Mucosa of stomach (tissue), 1 donor: Measurements from ENCODE around the gene ANTXR1.

ENCODE experiments used
- H3K27me3 ChIP-seq: one replicate; pipeline ENCODE4 v1.7.0; 2013; ENCODE audit warnings: mild to moderate bottlenecking, low read length; ENCODE audit not compliant: control insufficient read depth, insufficient read depth
- H3K36me3 ChIP-seq: one replicate; pipeline ENCODE4 v1.7.0; 2013; ENCODE audit warnings: low read length; ENCODE audit not compliant: control insufficient read depth, insufficient read depth
- H3K4me1 ChIP-seq: one replicate; pipeline ENCODE4 v1.7.0; 2013; ENCODE audit warnings: mild to moderate bottlenecking, low read length; ENCODE audit not compliant: control insufficient read depth, insufficient read depth
- H3K4me3 ChIP-seq: one replicate; pipeline ENCODE4 v1.7.0; 2013; ENCODE audit warnings: low read length
- H3K9ac ChIP-seq: one replicate; pipeline ENCODE4 v1.7.0; 2013; ENCODE audit warnings: mild to moderate bottlenecking, low read length, moderate library complexity
- H3K9me3 ChIP-seq: one replicate; pipeline ENCODE4 v1.7.0; 2013; ENCODE audit warnings: mild to moderate bottlenecking, low read length, moderate library complexity; ENCODE audit not compliant: control insufficient read depth
- donor health status: Pancreatic carcinoma.

ANTXR1 gene

GRCh38 chr2:69211048-69211447 is 198.1 kb downstream of the ANTXR1 start:
- H3K4me1 ChIP-seq, result peaks cover 7% of the 10 kb centered on the region
- H3K36me3 ChIP-seq, result no peaks in the 10 kb centered on the region
- H3K9ac ChIP-seq, result no peak overlapping the region
- no peaks in the 10 kb centered on the region for H3K9me3 ChIP-seq
- H3K27me3 ChIP-seq, result no peaks in the 10 kb centered on the region
- no peak overlapping the region for H3K4me3 ChIP-seq

DNA sequence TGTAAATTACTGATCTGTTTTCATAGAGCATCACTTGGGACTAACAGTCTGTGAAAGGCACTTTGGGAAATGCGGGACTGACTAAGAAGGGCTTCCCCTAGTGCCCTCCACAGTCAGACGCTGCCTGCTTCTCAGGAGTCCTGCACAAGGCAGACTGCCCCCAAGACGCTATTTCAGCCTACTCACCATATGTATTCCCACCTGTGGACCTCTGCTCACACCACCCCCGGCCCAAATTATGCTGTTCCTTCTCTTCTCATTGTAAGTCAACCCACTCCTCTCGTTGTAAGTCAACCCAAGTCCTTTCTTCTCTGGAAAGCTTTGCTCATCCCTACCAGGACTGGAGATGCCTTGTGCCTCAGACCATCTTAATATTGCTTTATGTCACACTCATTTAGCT is 198.7 kb downstream of the ANTXR1 start:
- Histone ChIP-seq H3K36me3 (no peaks in the 10 kb centered on the region), H3K9ac (no peak overlapping the region), H3K4me1 (peaks cover 7% of the 10 kb centered on the region), H3K4me3 (no peak overlapping the region), H3K27me3 (no peaks in the 10 kb centered on the region), H3K9me3 (no peaks in the 10 kb centered on the region)

GRCh38 chr2:69212238-69213028 is 199.5 kb downstream of the ANTXR1 start:
- Histone ChIP-seq H3K36me3 (no peaks in the 10 kb centered on the region), H3K9ac (no peak overlapping the region), H3K4me1 (peaks cover 7% of the 10 kb centered on the region), H3K4me3 (no peak overlapping the region), H3K9me3 (no peaks in the 10 kb centered on the region), H3K27me3 (no peaks in the 10 kb centered on the region)

DNA sequence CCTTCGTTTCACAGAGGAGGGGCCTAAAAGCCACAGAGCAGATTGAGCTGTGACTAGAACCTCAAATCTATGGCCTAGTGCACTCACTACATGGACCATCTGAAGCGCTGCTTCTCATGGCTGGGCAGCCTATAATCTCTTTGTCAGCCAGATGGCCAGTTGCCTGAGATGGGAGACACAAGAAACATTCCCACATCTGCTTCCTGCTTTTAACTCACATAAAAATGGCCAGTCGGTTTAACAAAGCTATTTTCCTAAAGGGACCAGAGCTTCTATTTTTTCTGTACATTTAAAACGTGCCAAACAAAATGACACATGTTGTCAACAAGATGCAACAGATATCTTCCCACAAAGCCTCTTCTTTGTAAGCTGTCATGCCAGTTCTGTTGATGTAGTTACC is 200.2 kb downstream of the ANTXR1 start:
- Histone ChIP-seq H3K9ac (no peak overlapping the region), H3K4me3 (no peak overlapping the region), H3K36me3 (no peaks in the 10 kb centered on the region), H3K9me3 (no peaks in the 10 kb centered on the region), H3K4me1 (peaks cover 7% of the 10 kb centered on the region), H3K27me3 (no peaks in the 10 kb centered on the region)

DNA sequence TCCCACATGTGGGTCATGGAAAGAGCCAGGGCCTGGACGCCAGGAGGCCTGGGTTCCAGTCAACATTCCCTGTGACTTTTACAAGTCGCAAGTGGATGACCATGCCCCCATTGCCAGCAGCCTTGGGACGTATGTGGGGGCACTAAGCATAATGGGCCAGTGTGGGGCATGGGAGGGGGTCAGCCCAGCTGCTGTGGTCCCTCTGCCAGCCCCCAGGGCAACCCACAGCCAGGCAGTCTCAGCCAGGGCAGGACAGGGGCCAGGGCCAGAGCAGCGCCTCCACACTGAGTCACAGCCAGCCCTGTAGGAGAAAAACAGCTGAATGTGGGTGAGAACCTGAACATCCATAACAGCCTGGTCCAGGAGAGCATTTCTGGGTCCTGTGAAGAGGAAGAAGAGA is 200.8 kb downstream of the ANTXR1 start:
- Histone ChIP-seq H3K4me3 (no peak overlapping the region), H3K9ac (no peak overlapping the region), H3K9me3 (no peaks in the 10 kb centered on the region), H3K4me1 (peaks cover 7% of the 10 kb centered on the region), H3K27me3 (no peaks in the 10 kb centered on the region), H3K36me3 (no peaks in the 10 kb centered on the region)

GRCh38 chr2:69214898-69215297 is 201.9 kb downstream of the ANTXR1 start:
- no peaks in the 10 kb centered on the region for H3K27me3 ChIP-seq
- no peak overlapping the region for H3K4me3 ChIP-seq
- H3K9me3 ChIP-seq, result no peaks in the 10 kb centered on the region
- H3K9ac ChIP-seq, result no peak overlapping the region
- peaks cover 7% of the 10 kb centered on the region for H3K4me1 ChIP-seq
- H3K36me3 ChIP-seq, result no peaks in the 10 kb centered on the region

DNA sequence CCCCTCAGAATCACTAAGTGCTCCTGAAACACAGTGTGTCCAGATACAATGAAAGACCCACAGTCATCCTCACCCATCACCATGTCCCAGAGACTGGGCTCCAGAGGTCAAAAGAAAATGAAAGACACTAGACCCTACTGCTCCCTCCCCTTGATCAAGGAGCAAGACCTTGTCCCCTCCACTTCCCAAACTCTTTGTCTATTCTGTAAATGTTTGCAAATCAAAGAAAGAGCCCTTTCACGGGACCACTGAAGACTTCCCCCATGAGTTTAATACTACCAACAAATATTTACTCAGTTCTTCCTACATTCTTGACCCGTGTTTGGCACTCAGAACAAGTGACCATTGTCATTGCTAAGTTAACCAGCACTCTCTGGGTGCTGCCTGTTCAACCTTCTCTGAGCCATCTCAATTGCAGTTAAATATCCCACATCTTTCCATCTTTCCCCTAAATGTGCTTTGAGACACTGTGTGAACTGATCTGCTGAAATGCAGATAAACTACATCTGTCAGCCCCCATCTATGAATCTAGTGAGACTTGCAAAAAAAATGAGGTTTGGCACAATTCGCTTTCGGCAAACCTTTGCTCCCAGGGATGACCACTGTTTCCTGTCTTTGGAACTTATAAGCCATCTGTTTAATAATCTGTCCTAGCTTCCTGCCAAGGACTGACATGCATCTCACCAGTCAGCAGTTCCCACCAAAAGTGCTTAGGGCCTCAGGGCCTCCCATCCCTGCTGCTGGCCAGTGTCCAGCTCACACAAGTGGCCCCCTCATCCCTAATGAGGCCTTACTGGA is 203.8 kb downstream of the ANTXR1 start:
- no peak overlapping the region for H3K4me3 ChIP-seq
- no peak overlapping the region for H3K9ac ChIP-seq
- no peaks in the 10 kb centered on the region for H3K36me3 ChIP-seq
- no peaks in the 10 kb centered on the region for H3K9me3 ChIP-seq
- no peaks in the 10 kb centered on the region for H3K27me3 ChIP-seq
- H3K4me1 ChIP-seq, result peaks cover 7% of the 10 kb centered on the region

DNA sequence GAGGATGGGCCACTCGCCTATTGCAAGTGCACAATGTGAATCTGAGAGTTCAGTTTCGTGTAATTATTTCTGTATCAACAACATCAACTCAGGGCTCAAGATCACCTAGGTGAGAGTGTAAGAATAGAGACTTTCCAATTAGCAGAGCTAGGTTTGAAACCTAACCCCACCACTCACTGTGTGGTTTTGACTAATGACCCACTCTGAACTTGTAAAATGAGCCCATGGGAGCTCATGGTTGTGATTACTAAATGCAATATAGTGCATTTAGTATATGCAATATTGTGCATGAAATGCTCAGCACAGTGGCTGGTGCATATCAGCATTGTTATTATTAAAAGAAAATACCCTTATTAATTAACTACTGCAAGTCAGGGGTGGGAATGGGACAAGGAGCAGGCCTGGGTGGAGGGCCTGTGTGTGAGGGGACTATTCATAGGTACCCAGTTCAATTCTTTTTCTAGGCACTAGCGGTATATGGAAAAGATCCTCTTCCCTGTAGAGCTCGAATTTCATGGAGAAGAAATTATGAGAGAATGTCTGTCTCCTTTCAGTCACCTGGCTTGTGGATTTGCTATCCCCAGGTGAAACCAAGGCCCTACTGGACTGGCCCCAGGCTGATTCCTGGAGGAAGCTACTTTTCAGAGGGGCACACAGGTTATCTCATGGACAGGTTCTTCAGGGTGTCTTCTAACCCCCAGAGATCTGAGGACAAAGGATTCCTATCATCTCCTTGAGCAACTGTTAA is 204.5 kb downstream of the ANTXR1 start:
- Histone ChIP-seq H3K9ac (no peak overlapping the region), H3K27me3 (no peaks in the 10 kb centered on the region), H3K4me3 (no peak overlapping the region), H3K4me1 (peaks cover 7% of the 10 kb centered on the region), H3K9me3 (no peaks in the 10 kb centered on the region), H3K36me3 (no peaks in the 10 kb centered on the region)

DNA sequence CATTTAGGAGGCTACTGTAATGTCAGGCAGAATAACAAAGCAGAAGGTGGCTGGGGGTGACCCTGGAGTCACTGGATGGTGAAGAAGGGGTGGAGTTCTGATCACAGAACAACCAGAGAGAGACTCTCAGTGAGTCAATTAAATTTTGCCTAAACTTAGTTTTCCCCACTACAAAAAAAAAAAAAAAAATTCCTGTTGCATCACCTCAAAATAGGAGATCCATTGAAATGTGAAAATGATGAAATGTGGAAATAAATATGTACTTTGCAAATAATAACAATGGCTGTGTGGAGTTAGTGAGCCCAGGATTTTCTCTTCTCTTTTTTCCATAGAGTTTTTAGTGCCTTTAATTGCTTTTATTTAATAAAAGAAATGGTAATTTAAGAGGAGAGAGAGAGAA is 208.5 kb downstream of the ANTXR1 start:
- H3K4me1 ChIP-seq, result peaks cover 19% of the 10 kb centered on the region
- no peaks in the 10 kb centered on the region for H3K9me3 ChIP-seq
- H3K9ac ChIP-seq, result no peak overlapping the region
- no peaks in the 10 kb centered on the region for H3K27me3 ChIP-seq
- H3K36me3 ChIP-seq, result no peaks in the 10 kb centered on the region
- H3K4me3 ChIP-seq, result no peak overlapping the region

DNA sequence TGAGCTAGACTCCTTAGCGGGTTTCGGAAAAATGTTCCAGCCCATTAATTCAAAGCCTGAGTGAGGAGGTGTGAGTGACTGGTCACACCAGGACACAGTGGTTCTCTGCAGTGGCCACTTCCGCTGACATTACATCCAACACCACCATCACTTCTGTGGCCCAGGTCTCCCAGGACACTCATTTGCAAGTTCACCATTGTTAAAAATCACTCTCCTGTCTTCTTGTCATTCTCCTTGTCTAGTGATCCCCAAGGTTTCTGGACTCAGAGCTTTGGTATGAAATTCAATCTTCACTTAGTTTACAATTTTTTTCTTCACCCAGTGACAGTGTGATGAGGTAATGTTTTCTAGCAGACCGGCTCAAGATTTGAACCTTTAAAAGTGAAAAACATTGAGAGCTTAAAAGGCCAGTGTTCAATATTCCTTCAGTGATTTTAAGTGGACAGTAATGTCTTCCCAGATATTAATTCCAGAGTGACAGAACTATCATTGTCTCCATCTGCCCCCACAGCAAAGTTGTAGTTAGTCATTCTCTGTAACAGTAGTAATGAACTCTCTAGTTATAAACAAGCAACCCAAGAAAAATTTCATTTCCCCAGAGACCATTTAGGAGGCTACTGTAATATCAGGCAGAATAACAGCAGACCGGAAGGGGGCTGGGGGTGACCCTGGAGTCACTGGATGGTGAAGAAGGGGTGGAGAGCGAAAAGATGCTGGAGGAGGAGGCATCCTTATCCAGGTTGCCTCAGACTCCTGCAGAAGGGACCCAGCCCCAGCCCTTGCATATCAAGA is 209.2 kb downstream of the ANTXR1 start:
- Histone ChIP-seq H3K36me3 (no peaks in the 10 kb centered on the region), H3K4me3 (no peak overlapping the region), H3K4me1 (peaks cover 19% of the 10 kb centered on the region), H3K9me3 (no peaks in the 10 kb centered on the region), H3K9ac (no peak overlapping the region), H3K27me3 (no peaks in the 10 kb centered on the region)

DNA sequence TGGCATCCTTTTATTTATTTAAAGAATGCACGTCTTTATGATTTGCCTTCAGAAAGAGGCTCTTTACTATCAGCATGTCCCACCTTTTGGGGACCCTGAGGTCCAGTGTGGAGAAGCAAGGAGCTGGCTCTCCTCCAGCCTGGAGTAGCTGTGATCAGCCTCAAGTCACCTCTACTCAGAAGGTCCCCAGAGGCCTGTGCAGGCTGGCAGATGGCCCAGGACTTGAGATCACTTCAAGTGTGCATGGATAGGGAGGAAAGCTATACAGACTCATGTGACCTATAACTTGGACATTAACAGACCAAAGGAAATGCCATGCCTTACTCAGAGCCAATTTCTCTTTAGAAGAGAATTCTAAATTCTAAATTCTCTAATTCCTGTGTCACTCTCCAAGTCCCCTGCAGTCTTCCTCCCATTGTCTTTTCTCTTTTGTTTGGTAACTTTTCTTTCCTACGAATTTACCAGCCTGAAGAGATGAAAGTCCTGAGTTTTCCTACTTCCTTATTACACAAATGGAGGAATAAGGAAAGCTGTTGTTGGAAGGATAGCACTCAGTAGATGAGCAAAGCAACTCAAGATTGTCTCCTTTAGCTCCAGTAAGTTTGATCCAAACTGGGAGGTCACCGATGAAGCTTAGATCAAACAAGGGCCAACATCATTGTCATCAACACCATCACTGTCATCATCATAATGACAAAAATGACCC is 210.1 kb downstream of the ANTXR1 start:
- Histone ChIP-seq H3K4me3 (no peak overlapping the region), H3K9ac (no peak overlapping the region), H3K9me3 (no peaks in the 10 kb centered on the region), H3K4me1 (peaks cover 19% of the 10 kb centered on the region), H3K36me3 (no peaks in the 10 kb centered on the region), H3K27me3 (no peaks in the 10 kb centered on the region)
